Activated CD4-positive, alpha-beta memory T cell treated with anti-CD3 and anti-CD28 coated beads for 36 hours (primary cell): ENCODE measurements around the gene ISOC2. TPM values are rescaled to one million over a fixed set of nuclear protein-coding genes. Genes with fewer than 3 reads are reported as not detected.
"Not testable (repeated sequence)": the region's sequence is repeated elsewhere in the genome, so short reads cannot be mapped to it uniquely, and the experiment has no call there.

Experiments
- CTCF ChIA-PET: fragments of 350-600 bp; sonication (Branson Sonifier 250); formaldehyde crosslinking; loops from one replicate; lab custom pipeline; 2021; ENCODE audit warnings: antibody characterized with exemption, inconsistent platforms; lab: Charles Lee
- POLR2A ChIA-PET: fragments of 350-600 bp; sonication (Branson Sonifier 250); formaldehyde crosslinking; loops from one replicate; lab custom pipeline; 2021; ENCODE audit warnings: antibody characterized with exemption; lab: Charles Lee
- DNase-seq: peaks from one replicate; pipeline ENCODE4 v3.0.0-alpha.2; 2020
- H3K27ac Mint-ChIP-seq: one replicate; pipeline ENCODE4 v1.8.0; 2021; ENCODE audit warnings: mixed read lengths
- H3K27me3 Mint-ChIP-seq: one replicate; pipeline ENCODE4 v1.8.0; 2021; ENCODE audit warnings: mixed read lengths
- H3K36me3 Mint-ChIP-seq: one replicate; pipeline ENCODE4 v1.8.0; 2021; ENCODE audit warnings: mixed read lengths
- H3K4me1 Mint-ChIP-seq: one replicate; pipeline ENCODE4 v1.8.0; 2021; ENCODE audit warnings: low read depth, mixed read lengths
- H3K4me3 Mint-ChIP-seq: one replicate; pipeline ENCODE4 v1.8.0; 2021; ENCODE audit warnings: mild to moderate bottlenecking, mixed read lengths
- H3K9me3 Mint-ChIP-seq: one replicate; pipeline ENCODE4 v1.8.0; 2021; ENCODE audit warnings: mixed read lengths
- intact Hi-C: fragments of 100-400 bp; cut with micrococcal nuclease; formaldehyde crosslinking; loops from one replicate; pipeline ENCODE4 v1.15.1; 2023
- total RNA-seq, 2 experiments: library from RNA; stranded (reverse); gene quantifications; one replicate each; pipeline ENCODE4 v1.2.3, GENCODE V29; 2021

Gene ISOC2
- total RNA-seq, 2 experiments from 2014 or later, result 24.6 to 24.7 TPM

DNA sequence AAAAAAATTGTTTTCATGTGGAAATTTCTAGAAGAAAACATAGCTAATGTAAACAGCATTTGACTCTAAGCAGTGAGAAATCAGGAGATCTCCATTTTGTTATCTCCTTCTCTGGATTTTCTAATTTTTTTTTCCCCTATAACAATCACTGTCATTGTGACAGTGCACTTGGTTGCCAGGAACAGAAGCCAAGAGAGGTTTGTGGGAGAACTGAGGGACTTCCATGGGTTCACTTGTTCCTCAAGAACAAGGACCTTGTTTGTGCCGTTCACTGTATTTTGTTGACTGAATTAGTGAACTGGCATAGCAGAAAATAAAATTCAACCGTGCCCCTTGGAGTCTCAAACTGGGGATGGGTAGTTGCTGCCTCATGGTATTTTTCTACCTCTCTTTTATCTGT, 35.4 kb downstream of the ISOC2 start:
- Mint-ChIP-seq H3K4me1 (peaks cover 8% of the 10 kb centered on the region), H3K9me3 (no peaks in the 10 kb centered on the region), H3K27ac (no peak overlapping the region), H3K27me3 (peaks cover 17% of the 10 kb centered on the region), H3K36me3 (no peaks in the 10 kb centered on the region), H3K4me3 (no peak overlapping the region)
- POLR2A ChIA-PET, result no interaction called here
- intact Hi-C loops, result no loop called here
- DNase-seq, result no peak
- CTCF ChIA-PET, result interaction anchor here (1.1 kb wide), 1 partner anchor 285 kb away, joined by 3 read pairs; no protein-coding TSS in a partner anchor

- Mint-ChIP-seq H3K4me3 (no peak overlapping the region), H3K27ac (no peak overlapping the region), H3K27me3 (peaks cover 9% of the 10 kb centered on the region), H3K36me3 (no peaks in the 10 kb centered on the region), H3K4me1 (peaks cover 14% of the 10 kb centered on the region), H3K9me3 (no peaks in the 10 kb centered on the region)
- DNase-seq, result no peak
- CTCF ChIA-PET, result no interaction called here
- POLR2A ChIA-PET, result no interaction called here
- intact Hi-C loops, result no loop called here
Observed at GRCh38 chr19:55424518-55424917, 36.9 kb downstream of the ISOC2 start.

- H3K4me3 Mint-ChIP-seq, result no peak overlapping the region
- no peak for DNase-seq
- peaks cover 2% of the 10 kb centered on the region for H3K27me3 Mint-ChIP-seq
- H3K4me1 Mint-ChIP-seq, result peaks cover 14% of the 10 kb centered on the region
- intact Hi-C loops, result no loop called here
- no peaks in the 10 kb centered on the region for H3K9me3 Mint-ChIP-seq
- ChIA-PET CTCF (interaction anchor here (0.7 to 1.1 kb wide), 3 partner anchors 80 to 282 kb away, joined by 3 to 5 read pairs (median 4); no protein-coding TSS in a partner anchor), POLR2A (interaction anchor here (1.1 kb wide), 1 partner anchor 84 kb away, joined by 3 read pairs; no protein-coding TSS in a partner anchor)
- H3K36me3 Mint-ChIP-seq, result no peaks in the 10 kb centered on the region
- H3K27ac Mint-ChIP-seq, result no peak overlapping the region
Observed at GRCh38 chr19:55423225-55424005, 38.0 kb downstream of the ISOC2 start.

DNA sequence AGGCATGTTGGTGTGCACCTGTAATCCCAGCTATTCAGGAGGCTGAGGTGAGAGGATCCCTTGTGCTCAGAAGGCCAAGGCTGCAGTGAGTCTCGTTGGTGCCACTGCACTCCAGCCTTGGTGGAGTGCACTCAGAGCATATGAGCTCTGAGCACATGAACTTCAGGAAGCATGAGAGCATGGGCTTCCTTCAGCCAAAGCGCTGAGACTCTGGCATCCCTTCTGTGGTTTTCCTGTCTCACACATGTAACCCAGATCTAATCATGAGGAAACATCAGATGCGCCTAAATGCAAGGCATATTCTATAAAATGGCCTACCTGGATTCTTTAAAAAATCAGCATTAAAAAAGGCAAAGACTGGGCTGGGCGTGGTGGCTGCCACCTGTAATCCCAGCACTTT, 40.2 kb downstream of the ISOC2 start:
- CTCF ChIA-PET, result interaction anchor here (1.2 to 2.1 kb wide), 2 partner anchors 119 to 129 kb away, joined by 5 to 7 read pairs; no protein-coding TSS in a partner anchor
- H3K27me3 Mint-ChIP-seq, DNase-seq, H3K36me3 Mint-ChIP-seq, POLR2A ChIA-PET, H3K9me3 Mint-ChIP-seq, intact Hi-C loops, H3K27ac Mint-ChIP-seq, H3K4me3 Mint-ChIP-seq: not testable (repeated sequence)
- peaks cover 18% of the 10 kb centered on the region for H3K4me1 Mint-ChIP-seq

GRCh38 chr19:55419624-55420236, 41.7 kb downstream of the ISOC2 start:
- POLR2A ChIA-PET, result interaction anchor here (0.7 kb wide), 1 partner anchor 11 kb away, joined by 3 read pairs; no protein-coding TSS in a partner anchor
- no peaks in the 10 kb centered on the region for H3K9me3 Mint-ChIP-seq
- no peaks in the 10 kb centered on the region for H3K27me3 Mint-ChIP-seq
- H3K27ac Mint-ChIP-seq, result no peak overlapping the region
- intact Hi-C loops, result no loop called here
- CTCF ChIA-PET, result interaction anchor here (1.0 to 3.0 kb wide), 5 partner anchors 12 to 278 kb away, joined by 3 to 22 read pairs (median 4); partner anchors contain the start of gene UBE2S
- DNase-seq, result no peak
- H3K36me3 Mint-ChIP-seq, result no peaks in the 10 kb centered on the region
- H3K4me1 Mint-ChIP-seq, result peaks cover 18% of the 10 kb centered on the region
- no peak overlapping the region for H3K4me3 Mint-ChIP-seq

DNA sequence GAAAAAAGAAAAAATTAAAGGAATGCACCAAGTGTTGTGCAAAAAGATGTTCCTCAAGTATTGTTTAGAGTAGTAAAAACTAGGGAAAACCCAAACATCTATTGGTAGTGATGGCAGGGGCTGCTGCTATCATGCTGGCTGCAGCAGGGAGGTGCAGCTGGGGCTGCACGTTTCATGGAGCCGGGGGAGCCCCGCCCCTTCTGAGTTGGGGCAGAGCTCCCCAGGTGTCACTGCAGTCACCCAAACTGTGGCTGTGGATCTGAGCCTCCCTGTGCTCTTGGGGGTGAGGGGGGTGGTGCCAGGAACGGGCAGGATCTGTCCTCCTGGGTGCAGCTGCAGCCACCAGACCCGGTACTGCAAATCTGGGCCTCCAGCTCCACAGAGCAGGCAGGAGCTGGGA, 42.3 kb downstream of the ISOC2 start:
- no peak overlapping the region for H3K4me3 Mint-ChIP-seq
- H3K36me3 Mint-ChIP-seq, result no peaks in the 10 kb centered on the region
- ChIA-PET CTCF (interaction anchor here (0.6 to 3.0 kb wide), 13 partner anchors 10 to 330 kb away, joined by 3 to 22 read pairs (median 5); partner anchors contain the start of gene UBE2S), POLR2A (no interaction called here)
- peaks cover 18% of the 10 kb centered on the region for H3K4me1 Mint-ChIP-seq
- no peaks in the 10 kb centered on the region for H3K27me3 Mint-ChIP-seq
- H3K27ac Mint-ChIP-seq, result no peak overlapping the region
- no peak for DNase-seq
- intact Hi-C loops, result no loop called here
- no peaks in the 10 kb centered on the region for H3K9me3 Mint-ChIP-seq

- H3K9me3 Mint-ChIP-seq, result no peaks in the 10 kb centered on the region
- no peaks in the 10 kb centered on the region for H3K36me3 Mint-ChIP-seq
- intact Hi-C loops, result no loop called here
- H3K27ac Mint-ChIP-seq, result no peak overlapping the region
- peak; percentile 62 for DNase-seq
- no peaks in the 10 kb centered on the region for H3K27me3 Mint-ChIP-seq
- ChIA-PET POLR2A (no interaction called here), CTCF (interaction anchor here (0.6 to 3.0 kb wide), 20 partner anchors 9 to 481 kb away, joined by 3 to 22 read pairs (median 4); partner anchors contain the start of genes KMT5C, PPP6R1, TMEM238 and UBE2S)
- H3K4me3 Mint-ChIP-seq, result no peak overlapping the region
- H3K4me1 Mint-ChIP-seq, result peaks cover 18% of the 10 kb centered on the region
Observed at GRCh38 chr19:55418185-55418584, 43.3 kb downstream of the ISOC2 start.

DNA sequence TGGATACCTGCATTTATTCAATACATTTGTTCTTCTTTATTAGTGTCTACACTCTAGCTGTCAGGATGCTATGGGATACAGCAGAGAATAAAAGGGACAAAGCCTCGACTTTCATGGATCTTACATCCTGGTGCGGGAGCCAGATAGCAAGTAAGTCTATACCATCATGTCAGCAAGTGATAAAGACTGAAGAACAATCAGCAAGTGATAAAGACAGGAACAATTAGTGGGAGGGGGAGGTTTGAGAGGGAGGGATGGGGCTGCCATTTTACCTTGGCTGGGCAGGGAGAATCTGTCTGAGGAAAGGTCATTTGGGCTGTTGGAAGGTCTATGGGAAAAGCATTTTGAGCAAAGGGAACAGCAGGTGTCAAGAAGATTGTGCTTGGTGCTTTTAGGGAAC, 51.3 kb downstream of the ISOC2 start:
- POLR2A ChIA-PET, result interaction anchor here (1.1 kb wide), 1 partner anchor 14 kb away, joined by 3 read pairs; no protein-coding TSS in a partner anchor
- Mint-ChIP-seq H3K36me3 (peaks cover 29% of the 10 kb centered on the region), H3K4me1 (peaks cover 26% of the 10 kb centered on the region), H3K27ac (no peak overlapping the region), H3K9me3 (peaks cover 4% of the 10 kb centered on the region), H3K27me3 (no peaks in the 10 kb centered on the region), H3K4me3 (no peak overlapping the region)
- CTCF ChIA-PET, result interaction anchor here (0.8 to 1.1 kb wide), 2 partner anchors 249 to 250 kb away, joined by 3 read pairs; no protein-coding TSS in a partner anchor
- intact Hi-C loops, result no loop called here
- no peak for DNase-seq

GRCh38 chr19:55409179-55409578, 52.3 kb downstream of the ISOC2 start:
- not testable (repeated sequence) for H3K27me3 Mint-ChIP-seq, DNase-seq, H3K4me3 Mint-ChIP-seq, H3K9me3 Mint-ChIP-seq
- H3K36me3 Mint-ChIP-seq, result peaks cover 31% of the 10 kb centered on the region
- ChIA-PET POLR2A (interaction anchor here (0.9 to 1.8 kb wide), 5 partner anchors 10 to 129 kb away, joined by 3 to 8 read pairs (median 4); partner anchors contain the start of genes HSPBP1, KMT5C and TMEM238), CTCF (interaction anchor here (0.9 to 1.7 kb wide), 4 partner anchors 9 to 106 kb away, joined by 3 to 6 read pairs (median 4); no protein-coding TSS in a partner anchor)
- H3K4me1 Mint-ChIP-seq, result peaks cover 26% of the 10 kb centered on the region
- intact Hi-C loops, result loop anchor here (2.0 kb wide), 1 partner anchor 70 kb away; the partner anchor contains the start of gene KMT5C
- H3K27ac Mint-ChIP-seq, result peak overlapping the region; percentile 60

- Mint-ChIP-seq H3K9me3 (peaks cover 4% of the 10 kb centered on the region), H3K27me3 (no peaks in the 10 kb centered on the region), H3K4me3 (peak overlapping the region; percentile 90), H3K27ac (peak overlapping the region; percentile 97), H3K4me1 (peaks cover 26% of the 10 kb centered on the region), H3K36me3 (peaks cover 36% of the 10 kb centered on the region)
- CTCF ChIA-PET, result interaction anchor here (0.9 to 1.7 kb wide), 4 partner anchors 10 to 105 kb away, joined by 3 to 6 read pairs (median 4); no protein-coding TSS in a partner anchor
- no peak for DNase-seq
- intact Hi-C loops, result loop anchor here (1.0 to 2.0 kb wide), 3 partner anchors 23 to 149 kb away; partner anchors contain the start of genes KMT5C, PPP6R1 and RPL28
- POLR2A ChIA-PET, result interaction anchor here (0.6 to 1.8 kb wide), 6 partner anchors 9 to 129 kb away, joined by 3 to 8 read pairs (median 4); partner anchors contain the start of genes HSPBP1, KMT5C and TMEM238
Observed at GRCh38 chr19:55408533-55408872, 52.9 kb downstream of the ISOC2 start.

DNA sequence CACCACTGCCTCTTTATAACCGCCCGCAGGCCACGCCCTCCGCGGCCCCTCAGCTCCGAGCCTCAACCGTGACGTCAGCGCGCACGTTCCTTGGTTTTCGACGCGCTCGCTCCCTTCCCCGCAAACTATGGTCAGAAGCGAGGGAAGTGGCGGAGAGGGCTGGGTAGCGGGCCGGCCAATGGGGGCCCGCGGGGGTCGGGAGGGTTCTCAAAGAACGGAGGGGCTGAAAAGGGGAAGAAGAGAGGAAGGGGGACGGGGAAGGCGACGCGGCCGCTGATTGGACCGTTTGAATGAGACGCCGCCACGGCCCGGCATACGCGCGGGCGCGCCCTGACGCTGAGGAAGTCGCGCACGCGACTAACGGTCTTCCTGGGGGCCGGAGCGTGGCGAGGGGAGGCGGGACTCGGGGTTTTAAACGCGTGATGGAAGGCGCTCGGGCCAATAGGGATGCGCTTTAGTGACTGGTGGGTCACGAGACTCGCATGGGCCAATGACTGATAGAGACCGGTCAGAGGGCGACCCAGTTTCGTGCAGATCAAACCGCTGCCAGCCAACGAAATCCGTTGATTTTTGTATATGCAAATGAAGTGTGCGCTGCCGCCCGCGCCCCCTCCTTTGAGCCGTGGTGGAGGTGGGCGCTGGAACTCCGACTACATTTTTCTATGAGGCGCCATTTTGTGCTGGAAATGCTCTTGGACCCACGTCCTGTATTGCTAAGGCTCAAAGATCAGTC, 53.5 kb downstream of the ISOC2 start:
- POLR2A ChIA-PET, result interaction anchor here (0.5 to 6.6 kb wide), 19 partner anchors 9 to 290 kb away, joined by 3 to 118 read pairs (median 6); partner anchors contain the start of genes FIZ1, ISOC2, KMT5C and PPP1R12C
- CTCF ChIA-PET, result interaction anchor here (0.7 to 1.7 kb wide), 7 partner anchors 10 to 266 kb away, joined by 3 to 6 read pairs (median 4); partner anchors contain the start of gene KMT5C
- intact Hi-C loops, result loop anchor here (1.0 to 2.0 kb wide), 4 partner anchors 10 to 149 kb away; partner anchors contain the start of genes KMT5C, PPP6R1 and RPL28
- peak overlapping the region; percentile 90 for H3K4me3 Mint-ChIP-seq
- peaks cover 26% of the 10 kb centered on the region for H3K4me1 Mint-ChIP-seq
- peak overlapping the region; percentile 97 for H3K27ac Mint-ChIP-seq
- no peaks in the 10 kb centered on the region for H3K27me3 Mint-ChIP-seq
- peak; percentile 98 for DNase-seq
- peaks cover 41% of the 10 kb centered on the region for H3K36me3 Mint-ChIP-seq
- peaks cover 4% of the 10 kb centered on the region for H3K9me3 Mint-ChIP-seq
